GM12801 (cell line): ENCODE results near the gene WSB1.

Experiments used
- CTCF ChIP-seq: IDR thresholded peaks from one replicate; pipeline ENCODE4 v1.5.1; 2011; ENCODE audit warnings: control low read depth; ENCODE audit not compliant: insufficient read length; ENCODE audit errors: extremely low read depth

Gene WSB1

DNA sequence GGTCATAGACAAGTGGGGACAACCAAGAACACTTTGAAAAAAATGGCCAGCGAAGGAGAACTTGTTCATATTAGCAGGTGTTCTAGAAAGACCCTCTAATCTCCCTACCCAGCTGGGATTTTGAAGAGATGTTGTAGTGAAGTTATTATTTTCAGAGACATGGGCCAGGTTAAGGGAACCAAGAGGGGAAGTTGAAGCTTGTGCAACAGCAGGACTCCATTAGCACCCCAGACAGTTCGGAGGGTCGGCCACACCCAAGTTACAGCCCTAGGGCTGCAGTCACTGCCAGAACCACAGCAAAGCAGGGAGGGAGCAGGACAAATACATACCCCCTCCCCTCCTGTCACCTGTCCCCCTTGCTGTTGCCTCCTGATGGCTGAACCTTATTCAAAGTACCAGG, 42.3 kb downstream of the WSB1 start:
- no peak for TF ChIP-seq CTCF

GRCh38 chr17:27338536-27338985, 44.6 kb downstream of the WSB1 start:
- no peak for TF ChIP-seq CTCF

- no peak for TF ChIP-seq CTCF
These were observed 45.4 kb downstream of the WSB1 start for GRCh38 chr17:27339198-27339835.

- no peak for TF ChIP-seq CTCF
These were observed 46.1 kb downstream of the WSB1 start for GRCh38 chr17:27339836-27340550.

- no peak for TF ChIP-seq CTCF
These were observed 46.7 kb downstream of the WSB1 start for GRCh38 chr17:27340575-27340974.

DNA sequence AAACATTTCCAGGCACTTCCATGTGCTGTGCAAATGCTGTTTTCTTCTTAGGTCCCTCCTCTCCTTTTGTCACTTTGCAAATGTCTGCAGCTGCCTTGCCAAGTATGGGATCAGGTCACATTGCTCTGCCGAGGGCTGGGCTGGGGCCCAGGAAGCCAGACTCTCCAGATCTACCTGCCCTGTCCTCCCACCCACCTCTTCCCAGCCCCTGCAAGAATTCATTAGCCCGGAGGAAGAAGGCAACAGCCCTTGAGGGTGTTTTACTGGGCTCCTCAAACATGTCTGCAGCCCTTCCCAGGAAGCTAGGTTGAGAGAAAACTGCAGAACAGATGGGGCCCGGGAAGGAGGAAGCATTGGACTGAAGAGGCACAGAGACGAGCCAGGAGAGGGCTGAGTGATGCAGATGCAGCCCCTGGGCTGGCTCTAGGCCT, 47.1 kb downstream of the WSB1 start:
- no peak for TF ChIP-seq CTCF

GRCh38 chr17:27342059-27342458, 48.1 kb downstream of the WSB1 start:
- no peak for TF ChIP-seq CTCF
